Non-pigmented ciliary epithelial cell (primary cell): Measurements from ENCODE around the gene PPP1R36.
"Not testable (repeated sequence)": the region's sequence is repeated elsewhere in the genome, so short reads cannot be mapped to it uniquely, and the experiment has no call there.

Experiments
- DNase-seq: peaks from one replicate; pipeline ENCODE4 v3.0.0-alpha.2; 2010; ENCODE audit warnings: low read depth

PPP1R36 gene

GRCh38 chr14:64518229-64518628 lies 31.5 kb upstream of the PPP1R36 start:
- DNase-seq = no peak

GRCh38 chr14:64520699-64521098 lies 29.1 kb upstream of the PPP1R36 start:
- no peak for DNase-seq

GRCh38 chr14:64522591-64523355 lies 27.0 kb upstream of the PPP1R36 start:
- no peak for DNase-seq

- DNase-seq = no peak
Observed at GRCh38 chr14:64525354-64525753, 24.4 kb upstream of the PPP1R36 start.

- DNase-seq = no peak
Observed at GRCh38 chr14:64531567-64531966, 18.2 kb upstream of the PPP1R36 start.

GRCh38 chr14:64536488-64537245 lies 13.1 kb upstream of the PPP1R36 start:
- no peak for DNase-seq

- peak; percentile 94 for DNase-seq
Observed at GRCh38 chr14:64540208-64541202, 9.3 kb upstream of the PPP1R36 start, which contains the start of gene HSPA2. Gene HSPA2 (plus strand): TSS chr14:64540741. CDS start chr14:64540850, 109 bp downstream.

GRCh38 chr14:64541261-64541971 lies 8.3 kb upstream of the PPP1R36 start:
- no peak for DNase-seq

- DNase-seq = no peak
Observed at GRCh38 chr14:64541972-64542835, 7.6 kb upstream of the PPP1R36 start.

GRCh38 chr14:64542836-64543201 lies 6.9 kb upstream of the PPP1R36 start:
- no peak for DNase-seq

- DNase-seq = no peak
Observed at GRCh38 chr14:64544607-64545312, 5.0 kb upstream of the PPP1R36 start.

GRCh38 chr14:64549016-64549415 lies 745 bp upstream of the PPP1R36 start:
- no peak for DNase-seq

GRCh38 chr14:64550621-64551333 lies 1.0 kb downstream of the PPP1R36 start:
- DNase-seq = no peak

- DNase-seq = no peak
Observed at GRCh38 chr14:64554556-64554955, 4.8 kb downstream of the PPP1R36 start.

- DNase-seq = no peak
Observed at GRCh38 chr14:64556526-64556925, 6.8 kb downstream of the PPP1R36 start.

GRCh38 chr14:64558216-64558615 lies 8.5 kb downstream of the PPP1R36 start:
- not testable (repeated sequence) for DNase-seq

GRCh38 chr14:64561631-64562030 lies 11.9 kb downstream of the PPP1R36 start:
- no peak for DNase-seq

- DNase-seq = no peak
Observed at GRCh38 chr14:64562436-64562835, 12.7 kb downstream of the PPP1R36 start.

- DNase-seq = no peak
Observed at GRCh38 chr14:64563696-64564095, 13.9 kb downstream of the PPP1R36 start.
